GM23248 (cell line): Measurements from ENCODE around the gene SSB. TPM values are rescaled to one million over a fixed set of nuclear protein-coding genes. Genes with fewer than 3 reads are reported as not detected.
"Not testable (repeated sequence)": the region's sequence is repeated elsewhere in the genome, so short reads cannot be mapped to it uniquely, and the experiment has no call there.

ENCODE experiments used
- DNase-seq: peaks from one replicate; pipeline ENCODE4 v3.0.0-alpha.2; 2015
- H2AFZ ChIP-seq: fragments of 200-600 bp; sonication (generic); 2 replicates; pipeline ENCODE4 v1.6.1; 2016; ENCODE audit warnings: antibody characterized with exemption
- H3F3A ChIP-seq: fragments of 200-600 bp; sonication (generic); 2 replicates; pipeline ENCODE4 v1.6.1; 2016; ENCODE audit warnings: mild to moderate bottlenecking, antibody characterized with exemption, mixed run types; ENCODE audit not compliant: insufficient read depth
- H3K27ac ChIP-seq: fragments of 200-600 bp; sonication (generic); 2 replicates; pipeline ENCODE4 v1.5.1; 2016; ENCODE audit warnings: mild to moderate bottlenecking
- H3K27me3 ChIP-seq: fragments of 200-600 bp; sonication (generic); replicated peaks from 2 replicates; pipeline ENCODE4 v1.6.1; 2016; ENCODE audit warnings: mild to moderate bottlenecking; ENCODE audit not compliant: insufficient read depth
- H3K36me3 ChIP-seq: fragments of 200-600 bp; sonication (generic); 2 replicates; pipeline ENCODE4 v1.6.1; 2016; ENCODE audit warnings: low read depth, mild to moderate bottlenecking
- H3K4me1 ChIP-seq: fragments of 200-600 bp; sonication (generic); 2 replicates; pipeline ENCODE4 v1.6.1; 2016; ENCODE audit warnings: mild to moderate bottlenecking; ENCODE audit not compliant: insufficient read depth
- H3K4me2 ChIP-seq: fragments of 200-600 bp; sonication (generic); one replicate; pipeline ENCODE4 v1.6.1; 2016; ENCODE audit warnings: mild to moderate bottlenecking; ENCODE audit not compliant: unreplicated experiment
- H3K4me3 ChIP-seq: fragments of 200-600 bp; sonication (generic); 2 replicates; pipeline ENCODE4 v1.5.1; 2016; ENCODE audit warnings: mild to moderate bottlenecking
- H3K79me2 ChIP-seq: fragments of 200-600 bp; sonication (generic); 2 replicates; pipeline ENCODE4 v1.6.1; 2016; ENCODE audit warnings: mild to moderate bottlenecking; ENCODE audit not compliant: insufficient read depth
- H3K9ac ChIP-seq: fragments of 200-600 bp; sonication (generic); 2 replicates; pipeline ENCODE4 v1.6.1; 2016; ENCODE audit warnings: mild to moderate bottlenecking
- H3K9me2 ChIP-seq: fragments of 200-600 bp; sonication (generic); 2 replicates; pipeline ENCODE4 v1.6.1; 2016; ENCODE audit warnings: mixed run types, mild to moderate bottlenecking, moderate library complexity; ENCODE audit not compliant: insufficient read depth
- H3K9me3 ChIP-seq: fragments of 200-600 bp; sonication (generic); one replicate; pipeline ENCODE4 v1.6.1; 2017; ENCODE audit warnings: low read depth
- H4K20me1 ChIP-seq: fragments of 200-600 bp; sonication (generic); 2 replicates; pipeline ENCODE4 v1.6.0; 2016; ENCODE audit not compliant: insufficient read depth
- EZH2 ChIP-seq: fragments of 200-600 bp; sonication (generic); IDR thresholded peaks from 2 replicates; pipeline ENCODE4 v1.6.1; 2018; ENCODE audit warnings: antibody characterized with exemption, mild to moderate bottlenecking; ENCODE audit not compliant: insufficient read depth, poor library complexity, severe bottlenecking
- EZH2phosphoT487 ChIP-seq: fragments of 200-600 bp; sonication (generic); IDR thresholded peaks from 2 replicates; pipeline ENCODE4 v1.6.1; 2018; ENCODE audit warnings: antibody characterized with exemption, moderate library complexity, mild to moderate bottlenecking, low read depth; ENCODE audit not compliant: insufficient read depth
- WGBS, 2 experiments: methylation state at CpG; one replicate each; pipeline ENCODE4 v1.1.6; 2015 to 2017; ENCODE audit warnings: low lambda C conversion rate in 2 of 2, low coverage in 1 of 2; ENCODE audit errors: missing lambda C conversion rate in 2 of 2; 5-methylcytosine and 5-hydroxymethylcytosine counted together
- in situ Hi-C: fragments of 300-500 bp; cut with MboI; formaldehyde crosslinking; loops from 2 replicates; pipeline ENCODE4 v1.15.0; 2020
- polyA plus RNA-seq: library from polyadenylated mRNA; unstranded; fragments of >200 nt; fragmentation: Nextera tagmentation; extraction: Ambion mirVana; gene quantifications from 2 replicates; pipeline ENCODE4 v1.2.1, GENCODE V29; 2016
- total RNA-seq: library from RNA; depleted of rRNA; stranded (reverse); fragments of >200 nt; shearing (Covaris generic); gene quantifications from 2 replicates; pipeline ENCODE4 v1.2.3, GENCODE V29; 2014

Gene SSB
- total and polyA plus RNA-seq, 2 experiments from 2014 or later: 80.4 to 204 TPM

DNA sequence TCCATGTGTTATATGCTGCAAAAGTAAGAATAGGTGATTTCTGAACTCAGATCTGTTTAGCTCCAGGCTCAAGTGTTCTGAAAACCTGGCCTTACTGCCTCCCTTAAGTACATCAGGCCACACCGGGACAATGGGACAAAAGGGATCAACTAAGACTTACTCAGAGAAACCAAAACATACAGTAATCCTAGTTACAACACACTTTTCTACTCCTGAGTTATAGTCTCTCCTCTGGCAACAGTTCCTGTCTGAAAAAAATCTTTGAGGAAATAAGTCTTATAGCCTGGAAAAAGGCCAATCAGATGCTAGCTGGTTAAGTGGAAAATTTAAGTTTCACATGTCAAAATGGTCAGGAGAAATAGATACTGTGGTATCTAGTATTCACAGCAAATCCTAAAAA, 20.4 kb downstream of the SSB start:
- H3K4me2 ChIP-seq: no peak overlapping the region
- TF ChIP-seq EZH2 (no peak), EZH2phosphoT487 (no peak)
- no peak overlapping the region for H3K9ac ChIP-seq
- H4K20me1 ChIP-seq: no peaks in the 10 kb centered on the region
- H3K27ac ChIP-seq: peak overlapping the region; percentile 41
- no peaks in the 10 kb centered on the region for H3K27me3 ChIP-seq
- in situ Hi-C loops: no loop called here
- no peak overlapping the region for H2AFZ ChIP-seq
- no peak overlapping the region for H3K4me3 ChIP-seq
- WGBS, 2 experiments: 67 to 81% methylated on average over 1 of the region's 1 CpG
- H3K9me2 ChIP-seq: no peaks in the 10 kb centered on the region
- DNase-seq: peak; percentile 39
- H3F3A ChIP-seq: peaks cover 43% of the 10 kb centered on the region; the same call in 1 of the 2 replicates
- H3K36me3 ChIP-seq: peaks cover 24% of the 10 kb centered on the region
- peaks cover 48% of the 10 kb centered on the region for H3K4me1 ChIP-seq
- H3K79me2 ChIP-seq: peaks cover 73% of the 10 kb centered on the region
- H3K9me3 ChIP-seq: no peaks in the 10 kb centered on the region

DNA sequence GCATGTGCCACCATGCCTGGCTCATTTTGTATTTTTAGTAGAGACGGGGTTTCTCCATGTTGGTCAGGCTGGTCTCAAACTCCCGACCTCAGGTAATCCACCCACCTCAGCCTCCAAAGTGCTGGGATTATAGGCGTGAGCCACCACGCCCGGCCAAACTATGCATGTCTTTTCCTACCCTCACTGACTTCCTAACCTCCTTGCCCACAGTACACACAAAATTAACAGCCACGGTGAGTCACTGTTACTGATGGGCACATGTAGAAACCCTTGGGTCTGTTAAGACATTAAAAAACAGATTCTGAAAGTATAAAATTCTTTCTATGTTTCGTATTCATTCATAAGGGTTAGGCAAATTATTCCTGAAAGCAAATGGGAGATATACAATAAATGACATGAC, 21.4 kb downstream of the SSB start:
- 0 out of 2 replicates have a peak overlapping the region, but pooled peaks have one; percentile 0 for H3K27ac ChIP-seq
- H3K9me3 ChIP-seq, H4K20me1 ChIP-seq, H3K27me3 ChIP-seq, H3K9me2 ChIP-seq, in situ Hi-C loops, H3K4me3 ChIP-seq, H3K9ac ChIP-seq, H2AFZ ChIP-seq: not testable (repeated sequence)
- H3K4me1 ChIP-seq: peaks cover 49% of the 10 kb centered on the region
- peak; percentile 58 for DNase-seq
- WGBS, 2 experiments: 74 to 75% methylated on average over 7 of the region's 7 CpGs
- H3K4me2 ChIP-seq: peak overlapping the region; percentile 21
- H3F3A ChIP-seq: peaks cover 42% of the 10 kb centered on the region; the same call in 1 of the 2 replicates
- peaks cover 72% of the 10 kb centered on the region for H3K79me2 ChIP-seq
- H3K36me3 ChIP-seq: peaks cover 21% of the 10 kb centered on the region

DNA sequence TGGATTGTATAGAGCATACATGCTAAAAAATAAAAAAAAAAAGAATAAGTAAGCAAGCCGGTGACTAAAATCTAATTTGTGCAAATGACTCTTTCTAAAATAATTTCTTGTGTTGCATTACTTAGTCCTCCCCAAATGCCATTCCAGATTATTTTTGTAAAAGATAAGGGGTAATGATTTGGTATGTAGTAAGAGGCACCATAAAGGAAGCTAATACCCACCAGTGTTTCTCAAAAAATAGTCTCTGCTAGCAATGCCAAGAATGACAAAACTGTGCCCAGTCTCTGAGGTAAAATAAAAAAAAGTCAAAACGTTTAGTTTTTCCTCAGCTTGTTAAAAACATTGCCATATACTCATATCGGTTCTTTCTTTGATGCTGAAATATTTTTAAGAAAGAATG, 23.4 kb downstream of the SSB start:
- in situ Hi-C loops: no loop called here
- H3K9me2 ChIP-seq: no peaks in the 10 kb centered on the region
- H3K27me3 ChIP-seq: no peaks in the 10 kb centered on the region
- H3K36me3 ChIP-seq: peaks cover 11% of the 10 kb centered on the region
- H3K9me3 ChIP-seq: no peaks in the 10 kb centered on the region
- H3K4me1 ChIP-seq: peaks cover 39% of the 10 kb centered on the region
- no peak for DNase-seq
- no peak overlapping the region for H2AFZ ChIP-seq
- H3K79me2 ChIP-seq: peaks cover 61% of the 10 kb centered on the region
- no peaks in the 10 kb centered on the region for H4K20me1 ChIP-seq
- TF ChIP-seq EZH2 (no peak), EZH2phosphoT487 (no peak)
- H3K4me2 ChIP-seq: no peak overlapping the region
- no peak overlapping the region for H3K27ac ChIP-seq
- H3K9ac ChIP-seq: no peak overlapping the region
- H3F3A ChIP-seq: peaks cover 22% of the 10 kb centered on the region; the same call in 1 of the 2 replicates
- 43 to 54% methylated on average over 3 of the region's 3 CpGs for WGBS, 2 experiments
- H3K4me3 ChIP-seq: no peak overlapping the region

DNA sequence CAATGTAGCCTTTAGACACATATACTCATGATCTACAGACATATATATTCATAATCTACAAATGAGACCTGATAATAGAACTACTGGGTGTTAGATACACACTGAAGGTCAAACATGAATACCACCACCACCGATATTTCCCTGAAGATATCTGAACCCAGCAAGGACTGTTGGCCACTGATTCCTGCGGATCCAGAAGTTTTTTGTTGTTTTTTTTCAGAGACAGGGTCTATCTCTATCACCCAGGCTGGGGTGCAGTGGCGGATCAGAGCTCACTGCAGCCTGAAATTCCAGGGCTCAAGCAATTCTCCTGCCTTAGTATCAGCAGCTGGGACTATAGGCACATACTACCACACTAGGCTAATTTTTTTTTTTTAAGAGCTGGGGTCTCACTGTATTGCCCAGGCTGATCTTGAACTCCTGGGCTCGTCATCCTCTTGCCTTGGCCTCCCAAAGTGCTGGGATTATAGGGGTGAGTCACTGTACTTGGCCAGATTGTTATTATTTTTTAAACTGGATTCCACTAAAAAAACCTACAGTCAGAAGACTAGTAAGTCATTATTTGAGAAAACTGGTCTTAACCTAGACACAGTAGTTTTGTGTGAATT, 24.2 kb downstream of the SSB start:
- DNase-seq: no peak
- Histone ChIP-seq H4K20me1 (no peaks in the 10 kb centered on the region), H3K79me2 (peaks cover 59% of the 10 kb centered on the region), H3K4me3 (peak overlapping the region; percentile 86; the same call in 1 of the 2 replicates), H3K9me2 (no peaks in the 10 kb centered on the region), H3K27me3 (no peaks in the 10 kb centered on the region), H3K27ac (no peak overlapping the region), H3K9ac (no peak overlapping the region), H3K36me3 (0 out of 2 replicates have a peak, but pooled peaks cover 5% of the 10 kb centered on the region), H2AFZ (no peak overlapping the region), H3K4me2 (peak overlapping the region; percentile 94), H3K9me3 (no peaks in the 10 kb centered on the region), H3F3A (peaks cover 21% of the 10 kb centered on the region; the same call in 1 of the 2 replicates), H3K4me1 (peaks cover 39% of the 10 kb centered on the region)
- TF ChIP-seq EZH2 (no peak), EZH2phosphoT487 (no peak)
- 93 to 96% methylated on average over 4 of the region's 4 CpGs for WGBS, 2 experiments
- in situ Hi-C loops: no loop called here
